ENCODE data around the gene PRLR.

- TF ChIP-seq CTCF (IDR thresholded peaks at IDR 0.05; ENCODE audit: poor library complexity) (no peak), EZH2 (IDR thresholded peaks at IDR 0.05; ENCODE audit: borderline replicate concordance) (no peak), EZH2phosphoT487 (IDR thresholded peaks at IDR 0.05; ENCODE audit: low read depth, severe bottlenecking, unreplicated experiment) (no peak)
Observed at GRCh38 chr5:35186749-35187148, 43.5 kb downstream of the PRLR start.

All from hepatocyte (in vitro differentiated cells).